ENCODE results near the gene PRKAR1A. TPM values are rescaled to one million over a fixed set of nuclear protein-coding genes. Genes with fewer than 3 reads are reported as not detected.

Gene PRKAR1A
- total RNA-seq, 1 experiment from 2014 or later: 158 TPM

DNA sequence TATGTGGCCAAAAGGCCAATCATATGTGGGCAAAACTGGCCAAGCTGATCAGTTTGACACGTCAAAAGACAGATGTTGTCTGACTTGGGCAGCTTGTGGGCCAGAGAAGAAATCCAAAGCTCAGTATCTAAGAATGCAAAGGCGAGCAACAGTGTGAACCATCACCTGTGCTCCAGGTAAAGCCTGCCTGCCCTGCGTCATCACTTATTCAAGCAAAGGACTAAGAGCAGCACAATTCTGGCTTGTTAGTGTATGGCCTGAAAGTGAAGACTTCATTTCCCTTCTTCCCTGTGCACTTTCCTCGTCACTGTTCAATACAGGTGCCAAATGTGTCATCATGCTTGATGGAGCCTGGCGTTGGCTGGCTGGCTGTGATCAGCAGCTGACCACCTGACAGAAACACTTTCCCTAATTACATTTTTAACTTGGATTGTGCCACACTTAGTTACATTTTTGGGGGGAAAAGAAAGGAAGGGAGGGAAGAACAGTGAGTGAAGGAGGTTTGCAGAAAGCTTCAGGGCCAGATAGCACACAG is 84.2 kb downstream of the PRKAR1A start:
- Mint-ChIP-seq H3K4me3 (no peak overlapping the region), H3K27me3 (ENCODE audit: low read depth) (peaks cover 24% of the 10 kb centered on the region), H3K9me3 (no peaks in the 10 kb centered on the region), H3K4me1 (peaks cover 28% of the 10 kb centered on the region), H3K36me3 (no peaks in the 10 kb centered on the region), H3K27ac (no peak overlapping the region)
- ATAC-seq (no peak), DNase-seq (ENCODE audit: low spot score) (no peak)
- POLR2A ChIA-PET: no interaction called here
- TF ChIP-seq ZNF396 (CRISPR knock-in tag; IDR thresholded peaks at IDR 0.05; ENCODE audit: borderline replicate concordance) (no peak), TEAD1 (CRISPR knock-in tag; IDR thresholded peaks at IDR 0.05) (no peak), NFATC4 (CRISPR knock-in tag; IDR thresholded peaks at IDR 0.05) (no peak), ZNF232 (CRISPR knock-in tag; IDR thresholded peaks at IDR 0.05) (no peak), MYBL2 (CRISPR knock-in tag; IDR thresholded peaks at IDR 0.05) (no peak), FOXP1 (CRISPR knock-in tag; IDR thresholded peaks at IDR 0.05; ENCODE audit: borderline replicate concordance) (no peak), ZNF138 (CRISPR knock-in tag; conservative IDR thresholded peaks at IDR 0.05) (no peak), NFYB (CRISPR knock-in tag; conservative IDR thresholded peaks at IDR 0.05; ENCODE audit: low read depth) (no peak), RELA (CRISPR knock-in tag; IDR thresholded peaks at IDR 0.05; ENCODE audit: borderline replicate concordance) (no peak), JAZF1 (CRISPR knock-in tag; IDR thresholded peaks at IDR 0.05) (no peak), ZNF219 (CRISPR knock-in tag; IDR thresholded peaks at IDR 0.05; ENCODE audit: borderline replicate concordance) (no peak), PRRX2 (CRISPR knock-in tag; IDR thresholded peaks at IDR 0.05) (no peak)
- TF ChIP-seq, protein P1, sequence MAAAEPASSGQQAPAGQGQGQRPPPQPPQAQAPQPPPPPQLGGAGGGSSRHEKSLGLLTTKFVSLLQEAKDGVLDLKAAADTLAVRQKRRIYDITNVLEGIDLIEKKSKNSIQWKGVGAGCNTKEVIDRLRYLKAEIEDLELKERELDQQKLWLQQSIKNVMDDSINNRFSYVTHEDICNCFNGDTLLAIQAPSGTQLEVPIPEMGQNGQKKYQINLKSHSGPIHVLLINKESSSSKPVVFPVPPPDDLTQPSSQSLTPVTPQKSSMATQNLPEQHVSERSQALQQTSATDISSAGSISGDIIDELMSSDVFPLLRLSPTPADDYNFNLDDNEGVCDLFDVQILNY (CRISPR knock-in tag; IDR thresholded peaks at IDR 0.05): no peak
- TF ChIP-seq, protein P2, sequence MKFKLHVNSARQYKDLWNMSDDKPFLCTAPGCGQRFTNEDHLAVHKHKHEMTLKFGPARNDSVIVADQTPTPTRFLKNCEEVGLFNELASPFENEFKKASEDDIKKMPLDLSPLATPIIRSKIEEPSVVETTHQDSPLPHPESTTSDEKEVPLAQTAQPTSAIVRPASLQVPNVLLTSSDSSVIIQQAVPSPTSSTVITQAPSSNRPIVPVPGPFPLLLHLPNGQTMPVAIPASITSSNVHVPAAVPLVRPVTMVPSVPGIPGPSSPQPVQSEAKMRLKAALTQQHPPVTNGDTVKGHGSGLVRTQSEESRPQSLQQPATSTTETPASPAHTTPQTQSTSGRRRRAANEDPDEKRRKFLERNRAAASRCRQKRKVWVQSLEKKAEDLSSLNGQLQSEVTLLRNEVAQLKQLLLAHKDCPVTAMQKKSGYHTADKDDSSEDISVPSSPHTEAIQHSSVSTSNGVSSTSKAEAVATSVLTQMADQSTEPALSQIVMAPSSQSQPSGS (CRISPR knock-in tag; IDR thresholded peaks at IDR 0.05; ENCODE audit: borderline replicate concordance, low read depth): no peak
- TF ChIP-seq, protein P3, sequence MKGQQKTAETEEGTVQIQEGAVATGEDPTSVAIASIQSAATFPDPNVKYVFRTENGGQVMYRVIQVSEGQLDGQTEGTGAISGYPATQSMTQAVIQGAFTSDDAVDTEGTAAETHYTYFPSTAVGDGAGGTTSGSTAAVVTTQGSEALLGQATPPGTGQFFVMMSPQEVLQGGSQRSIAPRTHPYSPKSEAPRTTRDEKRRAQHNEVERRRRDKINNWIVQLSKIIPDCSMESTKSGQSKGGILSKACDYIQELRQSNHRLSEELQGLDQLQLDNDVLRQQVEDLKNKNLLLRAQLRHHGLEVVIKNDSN (CRISPR knock-in tag; IDR thresholded peaks at IDR 0.05): no peak
- TF ChIP-seq, protein P4, sequence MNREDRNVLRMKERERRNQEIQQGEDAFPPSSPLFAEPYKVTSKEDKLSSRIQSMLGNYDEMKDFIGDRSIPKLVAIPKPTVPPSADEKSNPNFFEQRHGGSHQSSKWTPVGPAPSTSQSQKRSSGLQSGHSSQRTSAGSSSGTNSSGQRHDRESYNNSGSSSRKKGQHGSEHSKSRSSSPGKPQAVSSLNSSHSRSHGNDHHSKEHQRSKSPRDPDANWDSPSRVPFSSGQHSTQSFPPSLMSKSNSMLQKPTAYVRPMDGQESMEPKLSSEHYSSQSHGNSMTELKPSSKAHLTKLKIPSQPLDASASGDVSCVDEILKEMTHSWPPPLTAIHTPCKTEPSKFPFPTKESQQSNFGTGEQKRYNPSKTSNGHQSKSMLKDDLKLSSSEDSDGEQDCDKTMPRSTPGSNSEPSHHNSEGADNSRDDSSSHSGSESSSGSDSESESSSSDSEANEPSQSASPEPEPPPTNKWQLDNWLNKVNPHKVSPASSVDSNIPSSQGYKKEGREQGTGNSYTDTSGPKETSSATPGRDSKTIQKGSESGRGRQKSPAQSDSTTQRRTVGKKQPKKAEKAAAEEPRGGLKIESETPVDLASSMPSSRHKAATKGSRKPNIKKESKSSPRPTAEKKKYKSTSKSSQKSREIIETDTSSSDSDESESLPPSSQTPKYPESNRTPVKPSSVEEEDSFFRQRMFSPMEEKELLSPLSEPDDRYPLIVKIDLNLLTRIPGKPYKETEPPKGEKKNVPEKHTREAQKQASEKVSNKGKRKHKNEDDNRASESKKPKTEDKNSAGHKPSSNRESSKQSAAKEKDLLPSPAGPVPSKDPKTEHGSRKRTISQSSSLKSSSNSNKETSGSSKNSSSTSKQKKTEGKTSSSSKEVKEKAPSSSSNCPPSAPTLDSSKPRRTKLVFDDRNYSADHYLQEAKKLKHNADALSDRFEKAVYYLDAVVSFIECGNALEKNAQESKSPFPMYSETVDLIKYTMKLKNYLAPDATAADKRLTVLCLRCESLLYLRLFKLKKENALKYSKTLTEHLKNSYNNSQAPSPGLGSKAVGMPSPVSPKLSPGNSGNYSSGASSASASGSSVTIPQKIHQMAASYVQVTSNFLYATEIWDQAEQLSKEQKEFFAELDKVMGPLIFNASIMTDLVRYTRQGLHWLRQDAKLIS (CRISPR knock-in tag; IDR thresholded peaks at IDR 0.05; ENCODE audit: borderline replicate concordance): no peak
- TF ChIP-seq, protein P5, sequence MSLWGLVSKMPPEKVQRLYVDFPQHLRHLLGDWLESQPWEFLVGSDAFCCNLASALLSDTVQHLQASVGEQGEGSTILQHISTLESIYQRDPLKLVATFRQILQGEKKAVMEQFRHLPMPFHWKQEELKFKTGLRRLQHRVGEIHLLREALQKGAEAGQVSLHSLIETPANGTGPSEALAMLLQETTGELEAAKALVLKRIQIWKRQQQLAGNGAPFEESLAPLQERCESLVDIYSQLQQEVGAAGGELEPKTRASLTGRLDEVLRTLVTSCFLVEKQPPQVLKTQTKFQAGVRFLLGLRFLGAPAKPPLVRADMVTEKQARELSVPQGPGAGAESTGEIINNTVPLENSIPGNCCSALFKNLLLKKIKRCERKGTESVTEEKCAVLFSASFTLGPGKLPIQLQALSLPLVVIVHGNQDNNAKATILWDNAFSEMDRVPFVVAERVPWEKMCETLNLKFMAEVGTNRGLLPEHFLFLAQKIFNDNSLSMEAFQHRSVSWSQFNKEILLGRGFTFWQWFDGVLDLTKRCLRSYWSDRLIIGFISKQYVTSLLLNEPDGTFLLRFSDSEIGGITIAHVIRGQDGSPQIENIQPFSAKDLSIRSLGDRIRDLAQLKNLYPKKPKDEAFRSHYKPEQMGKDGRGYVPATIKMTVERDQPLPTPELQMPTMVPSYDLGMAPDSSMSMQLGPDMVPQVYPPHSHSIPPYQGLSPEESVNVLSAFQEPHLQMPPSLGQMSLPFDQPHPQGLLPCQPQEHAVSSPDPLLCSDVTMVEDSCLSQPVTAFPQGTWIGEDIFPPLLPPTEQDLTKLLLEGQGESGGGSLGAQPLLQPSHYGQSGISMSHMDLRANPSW (CRISPR knock-in tag; conservative IDR thresholded peaks at IDR 0.05; ENCODE audit: low read depth): no peak
- TF ChIP-seq, protein P6, sequence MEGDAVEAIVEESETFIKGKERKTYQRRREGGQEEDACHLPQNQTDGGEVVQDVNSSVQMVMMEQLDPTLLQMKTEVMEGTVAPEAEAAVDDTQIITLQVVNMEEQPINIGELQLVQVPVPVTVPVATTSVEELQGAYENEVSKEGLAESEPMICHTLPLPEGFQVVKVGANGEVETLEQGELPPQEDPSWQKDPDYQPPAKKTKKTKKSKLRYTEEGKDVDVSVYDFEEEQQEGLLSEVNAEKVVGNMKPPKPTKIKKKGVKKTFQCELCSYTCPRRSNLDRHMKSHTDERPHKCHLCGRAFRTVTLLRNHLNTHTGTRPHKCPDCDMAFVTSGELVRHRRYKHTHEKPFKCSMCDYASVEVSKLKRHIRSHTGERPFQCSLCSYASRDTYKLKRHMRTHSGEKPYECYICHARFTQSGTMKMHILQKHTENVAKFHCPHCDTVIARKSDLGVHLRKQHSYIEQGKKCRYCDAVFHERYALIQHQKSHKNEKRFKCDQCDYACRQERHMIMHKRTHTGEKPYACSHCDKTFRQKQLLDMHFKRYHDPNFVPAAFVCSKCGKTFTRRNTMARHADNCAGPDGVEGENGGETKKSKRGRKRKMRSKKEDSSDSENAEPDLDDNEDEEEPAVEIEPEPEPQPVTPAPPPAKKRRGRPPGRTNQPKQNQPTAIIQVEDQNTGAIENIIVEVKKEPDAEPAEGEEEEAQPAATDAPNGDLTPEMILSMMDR (IDR thresholded peaks at IDR 0.05): no peak
- TF ChIP-seq, protein P7, sequence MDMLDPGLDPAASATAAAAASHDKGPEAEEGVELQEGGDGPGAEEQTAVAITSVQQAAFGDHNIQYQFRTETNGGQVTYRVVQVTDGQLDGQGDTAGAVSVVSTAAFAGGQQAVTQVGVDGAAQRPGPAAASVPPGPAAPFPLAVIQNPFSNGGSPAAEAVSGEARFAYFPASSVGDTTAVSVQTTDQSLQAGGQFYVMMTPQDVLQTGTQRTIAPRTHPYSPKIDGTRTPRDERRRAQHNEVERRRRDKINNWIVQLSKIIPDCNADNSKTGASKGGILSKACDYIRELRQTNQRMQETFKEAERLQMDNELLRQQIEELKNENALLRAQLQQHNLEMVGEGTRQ (CRISPR knock-in tag; IDR thresholded peaks at IDR 0.05): no peak
- TF ChIP-seq, protein P8, sequence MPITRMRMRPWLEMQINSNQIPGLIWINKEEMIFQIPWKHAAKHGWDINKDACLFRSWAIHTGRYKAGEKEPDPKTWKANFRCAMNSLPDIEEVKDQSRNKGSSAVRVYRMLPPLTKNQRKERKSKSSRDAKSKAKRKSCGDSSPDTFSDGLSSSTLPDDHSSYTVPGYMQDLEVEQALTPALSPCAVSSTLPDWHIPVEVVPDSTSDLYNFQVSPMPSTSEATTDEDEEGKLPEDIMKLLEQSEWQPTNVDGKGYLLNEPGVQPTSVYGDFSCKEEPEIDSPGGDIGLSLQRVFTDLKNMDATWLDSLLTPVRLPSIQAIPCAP (CRISPR knock-in tag; IDR thresholded peaks at IDR 0.05): no peak
- CTCF ChIA-PET: interaction anchor here (0.6 to 0.7 kb wide), 2 partner anchors 58 to 617 kb away, joined by 3 to 5 read pairs; no protein-coding TSS in a partner anchor

Data from WTC11 (cell line).